GM19397 (cell line): ENCODE data around the gene SPATA9.

Experiments
- ATAC-seq: cut with Tn5 transposase; IDR thresholded peaks from one replicate; pipeline ENCODE4 v1.9.1; 2021; ENCODE audit warnings: mild to moderate bottlenecking, moderate library complexity; ENCODE audit not compliant: unreplicated experiment

The SPATA9 gene

GRCh38 chr5:95621839-95622629 lies 60.8 kb downstream of the SPATA9 start:
- ATAC-seq: no peak

- ATAC-seq: peak; percentile 47
Observed at GRCh38 chr5:95620870-95621838, 61.6 kb downstream of the SPATA9 start.

GRCh38 chr5:95620030-95620869 lies 62.5 kb downstream of the SPATA9 start, which contains the start of gene GPR150:
Gene GPR150 (plus strand): TSS chr5:95620087. CDS start chr5:95620276, 189 bp downstream.
- ATAC-seq: peak; percentile 73

GRCh38 chr5:95619514-95620029 lies 63.2 kb downstream of the SPATA9 start:
- ATAC-seq: no peak

GRCh38 chr5:95619096-95619495 lies 63.7 kb downstream of the SPATA9 start:
- no peak for ATAC-seq

GRCh38 chr5:95617057-95617456 lies 65.7 kb downstream of the SPATA9 start:
- ATAC-seq: no peak

- no peak for ATAC-seq
Observed at GRCh38 chr5:95615164-95615467, 67.7 kb downstream of the SPATA9 start.

GRCh38 chr5:95613514-95613913 lies 69.3 kb downstream of the SPATA9 start:
- no peak for ATAC-seq

GRCh38 chr5:95611396-95611795 lies 71.4 kb downstream of the SPATA9 start:
- no peak for ATAC-seq

GRCh38 chr5:95610546-95610945 lies 72.2 kb downstream of the SPATA9 start:
- ATAC-seq: no peak

- no peak for ATAC-seq
Observed at GRCh38 chr5:95609711-95610110, 73.1 kb downstream of the SPATA9 start.
